ENCODE data around the gene CNTNAP5. TPM values are rescaled to one million over a fixed set of nuclear protein-coding genes. Genes with fewer than 3 reads are reported as not detected.

The CNTNAP5 gene
- total RNA-seq, 1 experiment from 2014 or later: 0.48 TPM

DNA sequence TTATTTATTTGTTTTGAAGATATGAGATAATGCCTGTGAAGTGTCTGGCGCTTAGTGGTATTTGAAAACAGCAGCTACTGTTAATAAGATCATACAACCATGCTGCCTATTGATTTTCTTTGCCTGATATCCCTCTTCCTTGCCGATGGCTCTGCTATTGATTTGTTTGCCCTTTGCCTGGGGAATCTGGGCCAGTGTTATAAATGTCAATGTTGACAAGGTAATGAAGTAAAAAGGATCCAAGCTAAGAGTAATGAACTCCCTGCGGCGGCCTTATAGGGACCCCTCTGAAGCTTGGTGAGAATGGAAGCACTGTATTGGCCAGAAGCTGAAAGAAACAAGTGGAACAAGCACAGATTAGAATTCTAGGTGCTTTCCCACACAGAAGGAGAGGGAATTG is 854.6 kb downstream of the CNTNAP5 start:
- no CpG with 5 or more reads among the region's 4 CpGs for WGBS (ENCODE audit: extremely low coverage, insufficient read length, low lambda C conversion rate)
- DNase-seq: no peak

More for the DNA sequence above, 854.6 kb downstream of the CNTNAP5 start:
- no peak overlapping the region for H2BK5ac ChIP-seq (ENCODE audit: insufficient read length, low read length)
- H3K27me3 Mint-ChIP-seq (ENCODE audit: low read depth): no peaks in the 10 kb centered on the region
- H3T11ph ChIP-seq (ENCODE audit: low read length): no peak overlapping the region
- peaks cover 3 to 5% of the 10 kb centered on the region in 2 experiments; a peak in 2 of 5 replicates for H3K9me3 Mint-ChIP-seq
- peaks cover 6 to 11% of the 10 kb centered on the region in 2 experiments for H3K4me1 Mint-ChIP-seq
- no peak overlapping the region for H2AFZ ChIP-seq (ENCODE audit: low read length)
- no peaks in the 10 kb centered on the region for H3K79me1 ChIP-seq (ENCODE audit: insufficient read depth, low read depth, low read length, poor library complexity, severe bottlenecking)
- peaks cover 5% of the 10 kb centered on the region for H3K4me1 ChIP-seq (ENCODE audit: insufficient read depth, low read length)
- no peak overlapping the region for H3K4me3 Mint-ChIP-seq
- H2BK12ac ChIP-seq (ENCODE audit: insufficient read length, low read depth, low read length): no peak overlapping the region
- H4K5ac ChIP-seq (ENCODE audit: insufficient read length, low read depth, low read length): no peak overlapping the region
- no peak overlapping the region for H2BK20ac ChIP-seq (ENCODE audit: low read depth, low read length, poor library complexity, severe bottlenecking)
- no peak overlapping the region for H4K8ac ChIP-seq (replicated peaks; ENCODE audit: insufficient read length, low read depth, low read length)
- H3K9me3 ChIP-seq (ENCODE audit: control insufficient read depth, low read depth, low read length): no peaks in the 10 kb centered on the region
- H3K27me3 ChIP-seq (ENCODE audit: insufficient read depth, low read length): no peaks in the 10 kb centered on the region
- TF ChIP-seq, protein P1, sequence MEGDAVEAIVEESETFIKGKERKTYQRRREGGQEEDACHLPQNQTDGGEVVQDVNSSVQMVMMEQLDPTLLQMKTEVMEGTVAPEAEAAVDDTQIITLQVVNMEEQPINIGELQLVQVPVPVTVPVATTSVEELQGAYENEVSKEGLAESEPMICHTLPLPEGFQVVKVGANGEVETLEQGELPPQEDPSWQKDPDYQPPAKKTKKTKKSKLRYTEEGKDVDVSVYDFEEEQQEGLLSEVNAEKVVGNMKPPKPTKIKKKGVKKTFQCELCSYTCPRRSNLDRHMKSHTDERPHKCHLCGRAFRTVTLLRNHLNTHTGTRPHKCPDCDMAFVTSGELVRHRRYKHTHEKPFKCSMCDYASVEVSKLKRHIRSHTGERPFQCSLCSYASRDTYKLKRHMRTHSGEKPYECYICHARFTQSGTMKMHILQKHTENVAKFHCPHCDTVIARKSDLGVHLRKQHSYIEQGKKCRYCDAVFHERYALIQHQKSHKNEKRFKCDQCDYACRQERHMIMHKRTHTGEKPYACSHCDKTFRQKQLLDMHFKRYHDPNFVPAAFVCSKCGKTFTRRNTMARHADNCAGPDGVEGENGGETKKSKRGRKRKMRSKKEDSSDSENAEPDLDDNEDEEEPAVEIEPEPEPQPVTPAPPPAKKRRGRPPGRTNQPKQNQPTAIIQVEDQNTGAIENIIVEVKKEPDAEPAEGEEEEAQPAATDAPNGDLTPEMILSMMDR (conservative IDR thresholded peaks at IDR 0.05): no peak
- no peaks in the 10 kb centered on the region for H3K79me2 ChIP-seq (ENCODE audit: insufficient read depth, low read length)
- no peaks in the 10 kb centered on the region for H4K20me1 ChIP-seq (ENCODE audit: control insufficient read depth, insufficient read depth, insufficient read length)
- no peak overlapping the region for H3K4ac ChIP-seq (ENCODE audit: low read depth, low read length)
- H3K18ac ChIP-seq (ENCODE audit: insufficient read length, low read depth, low read length): no peak overlapping the region
- no peak overlapping the region for H3K9ac ChIP-seq (ENCODE audit: extremely low read depth, insufficient read length, low read length)
- H3K14ac ChIP-seq (ENCODE audit: insufficient read depth, low read length): no peak overlapping the region
- H3K23me2 ChIP-seq (ENCODE audit: insufficient read length, low read depth, low read length, poor library complexity, severe bottlenecking): no peaks in the 10 kb centered on the region
- H3K4me2 ChIP-seq (ENCODE audit: insufficient read depth, insufficient read length, low read length): no peak overlapping the region
- no peak overlapping the region for H2AK5ac ChIP-seq (ENCODE audit: insufficient read length, low read length)
- H3K27ac Mint-ChIP-seq: no peak overlapping the region
- H3K56ac ChIP-seq (ENCODE audit: insufficient read length, low read depth, low read length): no peak overlapping the region
- H4K91ac ChIP-seq (ENCODE audit: insufficient read length, low read depth, low read length): no peak overlapping the region
- no peaks in the 10 kb centered on the region; a peak in 1 of 7 replicates for H3K36me3 Mint-ChIP-seq (ENCODE audit: insufficient read depth in 1 of 3, low read depth in 3 of 3)
- H3K27ac ChIP-seq (ENCODE audit: insufficient read length, low read depth, low read length): no peak overlapping the region
- H3K23ac ChIP-seq (ENCODE audit: insufficient read length, low read depth, low read length): no peak overlapping the region
- H2BK120ac ChIP-seq (ENCODE audit: low read depth, low read length, poor library complexity, severe bottlenecking): no peak overlapping the region
- H2BK15ac ChIP-seq (ENCODE audit: low read depth, low read length): no peak overlapping the region
